Effector memory CD8-positive, alpha-beta T cell (primary cell): ENCODE data around the gene CLASRP.
"Not testable (repeated sequence)": the region's sequence is repeated elsewhere in the genome, so short reads cannot be mapped to it uniquely, and the experiment has no call there.

Experiments
- ATAC-seq: fragments of 150-1000 bp; cut with Tn5 transposase; replicated peaks from 2 replicates; pipeline ENCODE4 v1.10.0; 2021; ENCODE audit warnings: mild to moderate bottlenecking, moderate library complexity
- DNase-seq, 3 experiments: peaks; one replicate each; pipeline ENCODE4 v3.0.0; 2021
- H3K27ac Mint-ChIP-seq, 2 donors: one replicate each; pipeline ENCODE4 v1.8.0; 2022; ENCODE audit warnings: mild to moderate bottlenecking in 2 of 2, mixed read lengths in 2 of 2, moderate library complexity in 2 of 2
- H3K27me3 Mint-ChIP-seq, 2 donors: one replicate each; pipeline ENCODE4 v1.8.0; 2022; ENCODE audit warnings: mixed read lengths in 2 of 2
- H3K36me3 Mint-ChIP-seq: one replicate; pipeline ENCODE4 v1.8.0; 2022; ENCODE audit warnings: mild to moderate bottlenecking, moderate library complexity, mixed read lengths; ENCODE audit not compliant: insufficient read depth
- H3K4me1 Mint-ChIP-seq, 2 donors: one replicate each; pipeline ENCODE4 v1.8.0; 2022; ENCODE audit warnings: low read depth in 2 of 2, mixed read lengths in 2 of 2
- H3K4me3 Mint-ChIP-seq, 2 donors: one replicate each; pipeline ENCODE4 v1.8.0; 2022; ENCODE audit warnings: mild to moderate bottlenecking in 2 of 2, mixed read lengths in 2 of 2, moderate library complexity in 2 of 2
- H3K9me3 Mint-ChIP-seq, 2 donors: one replicate each; pipeline ENCODE4 v1.8.0; 2022; ENCODE audit warnings: mixed read lengths in 2 of 2
- total RNA-seq, 9 experiments: gene quantifications; one replicate each; lab custom pipeline; 2026; lab: John Stamatoyannopoulos, UW

CLASRP gene, protein sequence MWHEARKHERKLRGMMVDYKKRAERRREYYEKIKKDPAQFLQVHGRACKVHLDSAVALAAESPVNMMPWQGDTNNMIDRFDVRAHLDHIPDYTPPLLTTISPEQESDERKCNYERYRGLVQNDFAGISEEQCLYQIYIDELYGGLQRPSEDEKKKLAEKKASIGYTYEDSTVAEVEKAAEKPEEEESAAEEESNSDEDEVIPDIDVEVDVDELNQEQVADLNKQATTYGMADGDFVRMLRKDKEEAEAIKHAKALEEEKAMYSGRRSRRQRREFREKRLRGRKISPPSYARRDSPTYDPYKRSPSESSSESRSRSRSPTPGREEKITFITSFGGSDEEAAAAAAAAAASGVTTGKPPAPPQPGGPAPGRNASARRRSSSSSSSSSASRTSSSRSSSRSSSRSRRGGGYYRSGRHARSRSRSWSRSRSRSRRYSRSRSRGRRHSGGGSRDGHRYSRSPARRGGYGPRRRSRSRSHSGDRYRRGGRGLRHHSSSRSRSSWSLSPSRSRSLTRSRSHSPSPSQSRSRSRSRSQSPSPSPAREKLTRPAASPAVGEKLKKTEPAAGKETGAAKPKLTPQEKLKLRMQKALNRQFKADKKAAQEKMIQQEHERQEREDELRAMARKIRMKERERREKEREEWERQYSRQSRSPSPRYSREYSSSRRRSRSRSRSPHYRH
- 59.2 to 88.1 (median 62.3) reads per million in 9 experiments for total RNA-seq

DNA sequence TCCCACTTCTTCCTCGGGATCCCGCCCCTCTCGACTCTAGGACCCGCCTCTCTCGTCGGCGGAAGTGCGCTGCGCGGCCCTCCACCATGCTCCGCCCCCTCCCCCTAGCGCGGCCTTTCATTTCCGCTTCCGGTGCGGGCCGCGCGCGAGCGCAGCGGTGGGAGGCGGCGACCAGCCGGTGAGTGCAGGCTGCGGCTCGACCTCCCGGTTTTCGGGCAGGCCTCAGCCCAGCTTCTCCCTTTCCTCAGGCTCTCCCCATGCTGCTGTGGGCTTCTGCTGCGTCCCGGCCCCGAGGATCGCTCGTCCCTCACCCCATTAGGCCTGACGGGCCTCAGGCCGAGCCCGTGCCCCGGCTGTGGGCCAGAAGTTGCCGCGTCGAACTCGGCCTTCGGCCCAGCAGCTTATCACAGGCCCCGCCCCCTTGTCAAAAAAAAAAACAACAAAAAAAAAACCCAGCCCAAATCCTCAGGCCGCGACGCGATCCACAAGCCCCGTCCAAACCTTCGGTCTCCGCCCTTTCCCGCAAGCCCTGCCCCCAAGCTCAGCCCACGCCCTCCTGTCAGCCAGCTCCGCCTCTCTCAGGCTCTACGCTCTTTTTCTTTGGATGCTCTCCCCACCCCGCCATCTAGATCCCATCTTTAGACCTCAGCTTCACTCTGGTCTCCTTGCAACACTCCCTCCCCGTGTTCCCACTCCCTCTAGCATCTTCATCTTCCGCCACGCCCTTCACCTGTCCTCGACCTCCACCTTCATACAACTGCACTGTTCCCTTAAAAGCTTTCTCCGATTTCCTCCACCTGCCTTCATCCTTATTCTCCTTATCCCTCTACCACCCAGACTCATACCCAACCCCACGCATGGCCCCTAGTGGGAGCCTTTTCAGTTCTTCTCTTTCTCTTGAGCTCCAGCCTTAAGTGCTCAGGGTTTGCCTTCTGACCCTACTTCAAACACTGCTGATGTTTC lies at the start of gene CLASRP:
Gene CLASRP, plus strand, starts transcription at position 115 of the 963 bp plus-strand sequence. CDS start 1,168 bp downstream, outside the sequence.
- ATAC-seq, result peak; percentile 93
- no peaks in the 10 kb centered on the region for H3K27me3 Mint-ChIP-seq
- peak within 1 kb of the TSS; percentile 97 to 98 for H3K27ac Mint-ChIP-seq
- H3K4me3 Mint-ChIP-seq, result peak within 1 kb of the TSS; percentile 93 to 96
- H3K4me1 Mint-ChIP-seq, result peaks cover 25% of the 10 kb centered on the region in 2 donors
- H3K36me3 Mint-ChIP-seq, result peaks cover 73% of the 10 kb centered on the region
- DNase-seq, result peak; percentile 84 to 86 (median 85)
- no peaks in the 10 kb centered on the region for H3K9me3 Mint-ChIP-seq

DNA sequence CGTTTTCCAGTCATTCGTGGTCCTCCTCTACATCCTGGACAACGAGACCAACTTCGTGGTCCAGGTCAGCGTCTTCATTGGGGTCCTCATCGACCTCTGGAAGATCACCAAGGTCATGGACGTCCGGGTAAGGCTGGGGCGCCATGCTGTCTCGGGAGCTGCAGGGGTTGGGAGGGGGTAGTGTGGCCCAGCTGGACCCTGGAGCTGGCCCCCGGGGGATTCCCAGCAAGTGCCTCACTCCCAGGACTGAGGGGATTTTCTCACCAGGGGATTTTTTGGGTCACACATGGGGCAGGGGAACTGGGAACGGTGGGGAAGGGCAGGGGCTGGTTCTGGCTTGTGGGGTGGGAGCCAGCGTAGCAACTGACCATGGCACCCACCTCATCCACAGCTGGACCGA lies 48.4 kb upstream of the CLASRP start:
- no peak for DNase-seq
- H3K27ac Mint-ChIP-seq, result no peak overlapping the region
- H3K36me3 Mint-ChIP-seq, result peaks cover 27% of the 10 kb centered on the region
- no peak overlapping the region for H3K4me3 Mint-ChIP-seq
- H3K27me3 Mint-ChIP-seq, result no peaks in the 10 kb centered on the region
- ATAC-seq, result no peak
- H3K4me1 Mint-ChIP-seq, result peaks cover 2 to 5% of the 10 kb centered on the region in 2 donors
- H3K9me3 Mint-ChIP-seq, result no peaks in the 10 kb centered on the region

DNA sequence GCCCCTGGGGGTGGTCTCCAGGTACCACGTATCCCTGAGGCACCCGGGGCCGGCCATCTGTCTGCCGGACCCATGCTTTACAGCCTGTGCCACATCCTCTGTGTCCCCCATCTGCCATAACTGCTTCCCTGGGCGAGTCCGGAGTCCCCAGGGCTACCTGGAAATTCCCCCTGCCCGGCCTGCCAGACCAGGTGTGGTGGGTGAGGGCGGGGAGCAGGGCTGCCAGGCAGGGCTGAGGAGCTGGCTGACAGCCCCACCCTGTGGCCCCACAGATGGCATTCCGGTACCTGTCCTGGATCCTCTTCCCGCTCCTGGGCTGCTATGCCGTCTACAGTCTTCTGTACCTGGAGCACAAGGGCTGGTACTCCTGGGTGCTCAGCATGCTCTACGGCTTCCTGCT lies 47.9 kb upstream of the CLASRP start:
- Mint-ChIP-seq H3K4me1 (peaks cover 2 to 5% of the 10 kb centered on the region in 2 donors), H3K4me3 (no peak overlapping the region), H3K27ac (peak overlapping the region in 1 of 2 donors; percentile 82), H3K36me3 (peaks cover 27% of the 10 kb centered on the region), H3K9me3 (no peaks in the 10 kb centered on the region), H3K27me3 (no peaks in the 10 kb centered on the region)
- no peak for ATAC-seq
- no peak for DNase-seq

DNA sequence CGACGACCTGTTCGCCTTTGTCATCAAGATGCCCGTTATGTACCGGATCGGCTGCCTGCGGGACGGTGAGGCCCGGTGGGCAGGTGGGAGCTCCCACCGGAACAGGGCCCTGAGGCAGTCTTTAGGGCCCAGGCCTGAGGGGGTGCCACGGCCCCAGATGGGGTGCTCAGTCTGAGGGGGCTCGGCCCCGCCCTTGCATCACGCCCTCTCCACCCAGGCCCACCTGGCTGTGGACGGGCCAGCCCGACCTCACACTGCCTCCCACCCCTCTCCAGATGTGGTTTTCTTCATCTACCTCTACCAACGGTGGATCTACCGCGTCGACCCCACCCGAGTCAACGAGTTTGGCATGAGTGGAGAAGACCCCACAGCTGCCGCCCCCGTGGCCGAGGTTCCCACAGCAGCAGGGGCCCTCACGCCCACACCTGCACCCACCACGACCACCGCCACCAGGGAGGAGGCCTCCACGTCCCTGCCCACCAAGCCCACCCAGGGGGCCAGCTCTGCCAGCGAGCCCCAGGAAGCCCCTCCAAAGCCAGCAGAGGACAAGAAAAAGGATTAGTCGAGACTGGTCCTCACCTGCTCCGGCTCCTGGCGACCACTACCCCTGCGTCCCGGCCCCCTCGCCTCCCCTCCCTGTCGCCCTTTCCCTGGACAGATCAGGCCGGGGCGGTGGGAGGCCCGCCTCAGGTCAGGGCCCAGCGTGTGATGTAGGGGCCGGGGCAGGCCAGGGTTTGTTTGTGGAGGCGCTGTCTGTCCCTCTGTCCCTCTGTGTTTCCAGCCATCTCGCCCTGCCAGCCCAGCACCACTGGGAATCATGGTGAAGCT lies 46.3 kb upstream of the CLASRP start:
- Mint-ChIP-seq H3K27ac (peak overlapping the region; percentile 56 to 82), H3K4me3 (no peak overlapping the region), H3K36me3 (peaks cover 19% of the 10 kb centered on the region), H3K9me3 (no peaks in the 10 kb centered on the region), H3K27me3 (no peaks in the 10 kb centered on the region), H3K4me1 (peaks cover 2 to 5% of the 10 kb centered on the region in 2 donors)
- ATAC-seq (no peak), DNase-seq (no peak)

DNA sequence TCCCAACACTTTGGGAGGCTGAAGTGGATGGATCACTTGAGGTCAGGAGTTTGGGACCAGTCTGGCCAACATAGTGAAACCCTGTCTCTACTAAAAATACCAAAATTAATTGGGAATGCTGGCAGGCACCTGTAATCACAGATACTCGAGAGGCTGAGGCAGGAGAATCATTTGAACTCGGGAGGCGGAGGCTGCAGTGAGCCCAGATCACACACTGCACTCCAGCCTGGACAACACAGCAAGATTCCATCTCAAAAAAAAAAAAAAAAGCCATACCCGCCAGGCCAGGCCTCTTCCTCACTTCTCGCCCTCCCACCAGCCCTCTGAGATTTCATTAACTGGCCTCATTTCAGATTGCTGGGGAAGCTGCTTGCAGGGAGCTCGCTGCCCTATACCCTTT lies 45.3 kb upstream of the CLASRP start:
- Mint-ChIP-seq H3K36me3 (peaks cover 16% of the 10 kb centered on the region), H3K4me3 (no peak overlapping the region), H3K9me3 (no peaks in the 10 kb centered on the region), H3K4me1 (peaks cover 0 to 5% of the 10 kb centered on the region in 2 donors), H3K27ac (no peak overlapping the region), H3K27me3 (no peaks in the 10 kb centered on the region)
- ATAC-seq (no peak), DNase-seq (no peak)

DNA sequence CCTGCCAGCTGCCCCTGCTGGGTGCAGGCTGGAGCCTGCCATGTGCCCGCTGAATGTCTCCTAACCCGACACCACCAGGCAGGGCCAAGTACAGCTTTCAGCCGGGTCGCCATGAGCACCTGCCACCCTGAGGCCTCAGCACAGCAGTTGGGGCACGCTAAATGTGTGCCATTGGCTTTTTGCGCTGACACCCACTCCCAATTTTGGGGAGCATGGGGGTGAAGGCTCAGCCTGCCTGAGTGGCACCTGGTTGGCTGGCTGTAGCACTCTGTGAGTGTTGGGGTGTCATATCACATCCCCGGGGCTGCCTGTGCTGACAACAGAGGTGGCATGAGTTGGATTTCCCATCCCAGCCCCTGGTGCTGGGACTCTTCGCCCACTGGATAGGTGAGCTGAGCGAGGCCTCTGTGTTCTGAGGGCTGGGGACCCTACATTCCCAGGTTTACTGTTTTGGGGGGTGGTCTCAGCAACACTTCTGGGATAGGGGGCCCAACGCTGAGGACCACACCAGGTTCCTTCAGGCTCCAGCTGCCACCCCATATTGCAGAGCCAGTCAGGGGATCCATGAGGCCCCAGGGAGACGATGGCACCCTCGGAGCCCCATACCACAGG lies 44.8 kb upstream of the CLASRP start:
- no peaks in the 10 kb centered on the region for H3K9me3 Mint-ChIP-seq
- DNase-seq (no peak), ATAC-seq (no peak)
- H3K4me3 Mint-ChIP-seq, result no peak overlapping the region
- H3K36me3 Mint-ChIP-seq, result peaks cover 13% of the 10 kb centered on the region
- peaks cover 0 to 2% of the 10 kb centered on the region in 2 donors for H3K4me1 Mint-ChIP-seq
- H3K27ac Mint-ChIP-seq, result peak overlapping the region; percentile 16 to 59
- H3K27me3 Mint-ChIP-seq, result no peaks in the 10 kb centered on the region

DNA sequence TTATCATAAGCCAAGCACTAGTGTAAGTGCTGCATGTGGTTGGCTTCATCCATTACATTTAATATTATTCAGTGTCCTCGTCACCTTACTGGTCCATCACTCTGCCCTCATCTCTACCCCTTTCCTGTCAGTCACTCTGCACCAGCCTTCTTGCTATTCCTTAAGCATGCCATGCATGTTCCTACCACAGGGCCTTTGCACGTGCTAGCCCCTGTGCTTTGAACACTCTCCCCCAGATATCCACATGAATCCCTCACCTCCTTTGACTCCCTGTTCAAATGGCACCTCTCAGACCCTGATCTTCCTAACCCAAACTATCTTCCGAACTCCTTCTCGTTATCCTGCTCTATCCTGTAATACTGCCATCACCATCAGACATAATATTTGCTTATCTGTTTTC lies 40.8 kb upstream of the CLASRP start:
- Mint-ChIP-seq H3K27ac (no peak overlapping the region), H3K4me3 (no peak overlapping the region)

DNA sequence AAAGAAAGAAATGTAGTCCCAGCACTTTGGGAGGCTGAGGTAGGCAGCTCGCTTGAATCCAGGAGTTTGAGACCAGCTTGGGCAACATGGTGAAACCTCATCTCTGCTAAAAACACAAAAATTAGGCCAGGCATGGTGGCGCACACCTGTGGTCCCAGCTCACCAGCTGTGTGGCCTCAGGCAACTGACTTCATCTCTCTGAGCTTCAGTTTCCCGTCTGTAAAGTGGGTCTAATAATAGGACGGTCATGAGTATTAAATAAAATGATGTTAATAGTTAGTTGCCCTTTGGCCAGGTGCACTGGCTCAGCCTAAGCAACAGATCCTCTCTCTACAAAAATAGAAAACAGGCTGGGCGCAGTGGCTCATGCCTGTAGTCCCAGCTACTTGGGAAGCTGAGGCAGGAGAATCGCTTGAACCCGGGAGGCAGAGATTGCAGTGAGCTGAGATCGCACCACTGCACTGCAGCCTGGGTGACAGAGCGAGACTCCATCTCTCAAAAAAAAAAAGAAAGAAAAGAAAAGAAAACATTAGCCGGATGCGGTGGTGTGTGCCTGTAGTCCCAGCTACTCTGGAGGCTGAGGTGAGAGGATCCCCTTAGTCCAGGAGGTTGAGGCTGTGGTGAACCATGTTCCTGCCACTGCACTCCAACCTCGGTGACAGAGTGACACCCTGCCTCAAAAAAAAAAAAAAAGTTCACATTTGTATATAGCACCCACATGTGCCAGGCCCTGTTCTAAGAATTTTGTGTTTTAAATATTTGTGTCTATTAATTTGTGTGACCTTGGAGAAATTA lies 39.5 kb upstream of the CLASRP start:
- not testable (repeated sequence) for H3K9me3 Mint-ChIP-seq, H3K4me3 Mint-ChIP-seq, H3K27me3 Mint-ChIP-seq, DNase-seq, ATAC-seq
- Mint-ChIP-seq H3K27ac (peak overlapping the region; percentile 99), H3K4me1 (peaks cover 6 to 13% of the 10 kb centered on the region in 2 donors), H3K36me3 (peaks cover 37% of the 10 kb centered on the region)

More for the DNA sequence above, 40.8 kb upstream of the CLASRP start:
- no peak for ATAC-seq
- H3K4me1 Mint-ChIP-seq, result peaks cover 6 to 13% of the 10 kb centered on the region in 2 donors
- no peak for DNase-seq
- H3K9me3 Mint-ChIP-seq, result no peaks in the 10 kb centered on the region
- H3K36me3 Mint-ChIP-seq, result peaks cover 24% of the 10 kb centered on the region
- H3K27me3 Mint-ChIP-seq, result no peaks in the 10 kb centered on the region

DNA sequence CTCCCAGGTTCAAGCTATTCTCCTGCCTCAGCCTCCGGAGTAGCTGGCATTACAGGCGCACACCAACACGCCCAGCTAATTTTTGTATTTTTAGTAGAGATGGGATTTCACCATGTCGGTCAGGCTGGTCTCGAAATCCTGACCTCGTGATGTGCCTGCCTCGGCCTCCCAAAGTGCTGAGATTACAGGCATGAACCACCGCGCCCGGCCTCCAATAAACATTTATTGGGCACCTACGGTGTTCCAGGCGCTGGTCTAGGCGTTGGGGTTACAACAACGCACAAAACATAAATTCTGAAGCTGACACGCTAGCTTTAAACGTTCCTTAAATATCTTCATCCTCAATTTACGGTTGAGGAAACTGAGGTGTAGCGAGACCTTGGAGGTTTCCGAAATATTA lies 38.2 kb upstream of the CLASRP start:
- not testable (repeated sequence) for DNase-seq, H3K27me3 Mint-ChIP-seq, ATAC-seq, H3K9me3 Mint-ChIP-seq
- Mint-ChIP-seq H3K4me3 (peak overlapping the region; percentile 87 to 89), H3K4me1 (peaks cover 7 to 13% of the 10 kb centered on the region in 2 donors), H3K27ac (peak overlapping the region; percentile 99), H3K36me3 (peaks cover 44% of the 10 kb centered on the region)

DNA sequence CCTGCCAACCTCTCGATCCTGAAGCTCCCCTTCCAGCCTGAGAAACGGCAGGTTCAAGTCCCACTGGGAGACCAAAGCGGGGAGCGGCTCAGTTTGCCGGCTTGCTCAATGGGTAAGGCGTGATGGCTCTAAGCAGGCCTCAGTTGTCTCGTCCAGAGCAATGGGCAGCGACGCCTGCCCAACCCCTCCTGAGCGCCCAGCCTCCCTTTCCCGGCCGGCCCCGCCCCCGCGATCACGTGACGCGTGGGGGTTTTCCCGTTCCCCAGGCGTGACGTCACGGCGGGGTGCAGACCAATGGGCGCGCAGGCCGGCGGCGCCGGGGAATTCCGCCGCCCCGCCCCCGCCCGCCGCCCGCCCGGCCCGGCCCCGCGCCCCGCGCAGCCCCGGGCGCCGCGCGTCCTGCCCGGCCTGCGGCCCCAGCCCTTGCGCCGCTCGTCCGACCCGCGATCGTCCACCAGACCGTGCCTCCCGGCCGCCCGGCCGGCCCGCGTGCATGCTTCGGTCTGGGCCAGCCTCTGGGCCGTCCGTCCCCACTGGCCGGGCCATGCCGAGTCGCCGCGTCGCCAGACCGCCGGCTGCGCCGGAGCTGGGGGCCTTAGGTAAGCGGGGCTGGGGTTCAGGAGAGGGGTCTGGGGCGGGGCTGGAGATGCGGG lies 37.6 kb upstream of the CLASRP start, which contains the start of gene RELB:
Gene RELB, plus strand, starts transcription at position 378 of the 653 bp plus-strand sequence. Its CDS starts 116 bp downstream, at position 494.
- DNase-seq, result peak; percentile 98
- peak within 1 kb of the TSS; percentile 87 to 89 for H3K4me3 Mint-ChIP-seq
- H3K36me3 Mint-ChIP-seq, result peaks cover 49% of the 10 kb centered on the region
- H3K4me1 Mint-ChIP-seq, result peaks cover 11 to 13% of the 10 kb centered on the region in 2 donors
- H3K9me3 Mint-ChIP-seq, result no peaks in the 10 kb centered on the region
- ATAC-seq, result peak; percentile 71
- H3K27me3 Mint-ChIP-seq, result no peaks in the 10 kb centered on the region
- peak within 1 kb of the TSS; percentile 99 for H3K27ac Mint-ChIP-seq

DNA sequence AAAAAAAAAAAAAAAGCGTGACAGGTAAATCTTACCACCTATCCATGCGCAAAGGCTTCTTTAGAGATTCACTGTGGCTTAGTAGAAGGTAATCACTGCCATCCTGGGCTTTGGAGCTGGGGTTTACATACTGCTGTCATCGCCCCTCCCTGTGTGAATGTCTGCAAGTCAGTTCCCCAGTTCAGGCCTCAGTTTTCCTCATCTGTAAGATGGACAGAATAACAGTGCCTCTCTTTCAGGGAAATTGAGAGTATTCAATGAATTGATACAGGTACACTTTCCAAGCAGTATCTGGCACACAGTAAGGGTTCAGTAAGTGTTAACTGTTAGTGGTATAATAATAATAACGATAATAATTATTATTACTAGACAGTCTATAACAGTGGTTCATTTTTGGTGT lies 35.4 kb upstream of the CLASRP start:
- ATAC-seq, result no peak
- H3K4me1 Mint-ChIP-seq, result peaks cover 13 to 17% of the 10 kb centered on the region in 2 donors
- H3K36me3 Mint-ChIP-seq, result peaks cover 69% of the 10 kb centered on the region
- H3K4me3 Mint-ChIP-seq, result no peak overlapping the region
- no peaks in the 10 kb centered on the region for H3K9me3 Mint-ChIP-seq
- H3K27ac Mint-ChIP-seq, result peak overlapping the region in 1 of 2 donors; percentile 99
- H3K27me3 Mint-ChIP-seq, result no peaks in the 10 kb centered on the region
- no peak for DNase-seq
